ENCODE results near the gene PPCS.

- TF ChIP-seq CTCF (IDR thresholded peaks at IDR 0.05; ENCODE audit: borderline replicate concordance, extremely low read depth, low read length, poor library complexity, severe bottlenecking): no peak
- no peak for TF ChIP-seq EZH2 (IDR thresholded peaks at IDR 0.05; ENCODE audit: borderline replicate concordance, low read depth, low read length, severe bottlenecking)
These were observed at the start of gene PPCS, which contains the start of gene ZMYND12 for GRCh38 chr1:42456010-42456753.

All from DND-41 (cell line).